HG03521 (cell line): ENCODE data around the gene SUMF1.
"Not testable (repeated sequence)": the region's sequence is repeated elsewhere in the genome, so short reads cannot be mapped to it uniquely, and the experiment has no call there.

Source experiments
- ATAC-seq: cut with Tn5 transposase; IDR thresholded peaks from one replicate; pipeline ENCODE4 v1.9.1; 2021; ENCODE audit warnings: mild to moderate bottlenecking, moderate library complexity; ENCODE audit not compliant: unreplicated experiment

The SUMF1 gene

DNA sequence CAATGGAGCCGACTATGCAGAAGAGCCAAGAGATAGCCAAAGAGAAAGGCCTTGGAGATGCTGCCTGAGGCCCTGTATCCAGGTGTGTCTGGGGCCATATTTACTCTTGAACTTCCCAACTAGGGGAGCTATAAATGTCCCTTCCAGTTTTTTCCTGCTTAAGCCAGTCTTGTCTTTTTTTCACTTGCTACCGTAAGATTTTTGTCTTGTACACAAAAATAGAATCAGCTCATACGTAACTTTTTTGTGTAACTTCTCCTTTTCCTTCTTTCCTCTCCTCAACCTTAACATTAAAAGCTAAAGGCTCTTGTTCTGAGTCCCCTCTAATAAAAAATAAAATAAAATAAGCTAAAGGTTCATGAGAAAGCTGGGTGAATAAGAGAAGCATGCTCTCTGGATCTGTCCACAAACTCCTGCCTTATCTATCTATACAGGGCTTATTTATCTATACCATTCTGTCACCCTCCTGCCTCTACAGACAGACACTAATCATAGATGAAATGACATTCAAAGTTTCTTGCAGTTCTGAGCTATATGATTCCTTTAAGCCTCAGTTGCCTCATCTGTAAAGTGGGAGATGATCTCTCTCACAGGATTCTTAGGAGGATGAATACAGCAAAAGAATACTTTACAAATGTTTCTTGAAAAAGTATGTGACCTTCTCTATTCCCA, 4.6 kb downstream of the SUMF1 start:
- no peak for ATAC-seq

DNA sequence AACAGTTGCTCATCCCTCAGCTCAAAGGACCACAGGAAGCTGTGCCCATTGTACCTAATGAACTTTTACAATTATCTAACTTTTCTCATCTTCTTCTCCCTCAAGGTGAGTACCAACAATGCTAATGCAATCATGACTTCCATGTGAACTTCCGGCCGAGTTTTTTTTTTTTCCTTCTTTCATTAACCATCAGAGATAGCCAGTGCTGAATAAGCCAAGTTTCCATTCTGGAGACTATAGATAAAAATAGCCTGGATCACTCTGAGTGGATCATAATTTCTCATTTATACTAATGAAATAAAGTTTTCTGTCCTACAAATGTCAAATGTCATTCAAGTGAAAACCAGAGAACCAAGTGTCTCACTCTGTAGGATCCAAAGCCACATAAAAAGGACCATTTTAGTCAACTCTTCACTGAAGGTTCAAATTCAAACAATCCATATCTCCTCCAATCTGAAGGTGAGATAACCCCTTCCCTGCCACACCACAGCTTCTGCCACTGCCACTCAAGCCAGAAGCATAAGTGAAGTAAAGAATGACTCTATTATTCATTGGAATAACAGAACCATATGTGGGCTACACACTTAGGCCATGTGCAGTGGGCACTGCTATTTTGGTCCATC, 5.5 kb downstream of the SUMF1 start:
- ATAC-seq = no peak

GRCh38 chr3:4460334-4460733, 6.7 kb downstream of the SUMF1 start:
- ATAC-seq = no peak

GRCh38 chr3:4458961-4459360, 8.1 kb downstream of the SUMF1 start:
- no peak for ATAC-seq

GRCh38 chr3:4456780-4457179, 10.3 kb downstream of the SUMF1 start:
- not testable (repeated sequence) for ATAC-seq

DNA sequence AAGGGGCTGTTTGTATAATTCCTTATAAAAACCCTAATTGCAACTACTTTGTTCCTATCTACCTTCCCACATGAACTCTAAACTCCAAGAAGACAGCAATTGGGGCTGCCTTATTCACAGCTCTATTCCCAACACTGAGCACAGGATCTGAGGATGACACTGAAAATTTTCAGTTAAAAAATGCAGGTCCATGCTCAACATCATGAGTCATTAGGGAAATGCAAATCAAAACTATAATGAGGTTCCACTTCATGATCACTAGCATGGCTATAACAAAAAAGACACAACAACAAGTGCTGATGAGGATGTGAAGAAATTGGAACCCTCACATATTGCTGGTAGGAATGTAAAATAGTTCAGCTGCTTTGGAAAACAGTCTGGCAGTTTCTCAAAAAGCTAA, 12.9 kb downstream of the SUMF1 start:
- ATAC-seq = no peak

DNA sequence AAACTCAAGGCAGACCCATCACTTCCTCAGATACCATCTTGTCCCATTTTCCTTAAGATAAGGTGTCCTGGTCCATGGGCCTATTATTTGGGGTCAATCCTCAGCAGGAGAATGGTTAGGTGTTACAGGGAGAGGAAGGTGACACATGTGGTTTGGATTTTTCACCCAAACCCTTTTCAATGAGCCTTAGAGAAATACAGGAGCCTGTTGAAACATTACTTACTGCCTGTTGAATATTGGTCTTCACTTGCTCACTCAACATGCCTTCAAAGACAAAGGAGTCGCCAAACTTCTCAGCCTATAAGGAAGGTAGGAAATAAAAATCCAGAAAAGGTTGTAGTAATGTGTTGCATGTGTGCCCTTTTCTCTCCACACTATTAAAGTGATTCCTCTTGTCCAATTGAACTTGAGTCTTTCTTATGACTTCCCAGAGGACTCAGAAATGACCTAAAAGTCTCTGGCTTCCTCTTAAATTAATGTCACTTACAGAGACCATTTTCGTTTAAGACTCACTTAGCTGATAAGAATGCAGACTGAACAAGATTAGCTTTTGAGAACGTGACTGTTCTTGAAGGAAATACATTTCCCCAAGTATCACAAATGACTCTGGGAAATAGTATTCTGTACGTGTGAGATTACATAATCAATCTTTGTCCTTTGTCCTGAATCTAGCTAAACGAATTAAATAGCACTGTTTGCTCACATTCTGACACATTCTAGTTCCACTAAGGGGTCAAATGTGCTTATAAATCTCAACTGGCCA, 17.8 kb downstream of the SUMF1 start:
- ATAC-seq = no peak

GRCh38 chr3:4448187-4448586, 18.9 kb downstream of the SUMF1 start:
- ATAC-seq = no peak

DNA sequence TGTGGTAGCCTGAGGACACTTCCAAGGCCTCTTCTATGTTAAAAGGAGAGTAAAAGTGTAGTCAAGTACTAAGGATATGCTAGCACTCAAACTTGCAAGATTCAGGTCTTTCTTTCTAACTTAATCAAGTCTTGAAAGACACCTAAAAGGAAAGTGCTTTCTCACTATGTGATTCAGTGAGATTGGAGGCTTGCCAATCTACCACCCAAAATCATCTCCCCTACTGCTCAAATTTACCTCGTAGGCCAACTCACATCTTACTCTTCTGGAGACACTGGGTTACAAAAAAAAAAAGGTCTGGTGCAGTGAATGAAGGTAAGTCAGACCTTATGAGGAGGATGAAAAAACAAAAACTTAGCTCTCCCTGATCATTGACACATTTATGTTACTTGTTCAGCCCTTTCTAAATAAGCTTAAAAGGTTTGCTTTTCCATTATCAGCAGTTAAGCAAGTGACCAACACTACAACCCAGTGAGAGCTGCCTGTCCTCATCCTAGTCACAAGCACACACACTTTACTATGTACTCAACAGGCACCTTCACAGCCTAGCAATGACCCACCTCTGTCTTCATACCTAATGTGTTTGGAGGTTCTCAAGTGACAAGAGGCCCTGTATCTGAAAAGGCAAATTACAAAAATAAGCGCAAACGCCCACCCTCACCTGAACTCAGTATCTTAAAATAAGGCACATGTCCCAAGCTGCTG, 19.6 kb downstream of the SUMF1 start:
- no peak for ATAC-seq

- ATAC-seq = no peak
Measured at GRCh38 chr3:4440951-4441350, 26.1 kb downstream of the SUMF1 start.

DNA sequence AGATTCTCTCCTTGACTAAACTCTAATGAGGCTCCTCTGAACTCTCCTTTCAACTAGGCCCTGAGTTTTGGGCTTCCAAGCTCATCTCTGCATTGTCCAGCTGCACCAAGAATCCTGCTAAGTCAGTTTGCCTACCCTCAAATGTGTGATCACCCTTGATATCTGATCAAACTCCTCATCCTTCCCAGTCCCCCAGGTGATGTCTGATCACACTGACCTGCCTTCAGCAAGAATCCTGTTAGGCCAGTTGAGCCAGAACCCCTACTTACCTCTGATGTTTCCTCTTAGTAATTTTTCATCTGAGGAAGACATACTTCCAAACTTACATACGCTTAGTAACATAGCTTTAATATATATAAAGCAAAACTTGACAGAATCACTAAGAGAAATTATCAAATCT, 28.8 kb downstream of the SUMF1 start:
- ATAC-seq = no peak

DNA sequence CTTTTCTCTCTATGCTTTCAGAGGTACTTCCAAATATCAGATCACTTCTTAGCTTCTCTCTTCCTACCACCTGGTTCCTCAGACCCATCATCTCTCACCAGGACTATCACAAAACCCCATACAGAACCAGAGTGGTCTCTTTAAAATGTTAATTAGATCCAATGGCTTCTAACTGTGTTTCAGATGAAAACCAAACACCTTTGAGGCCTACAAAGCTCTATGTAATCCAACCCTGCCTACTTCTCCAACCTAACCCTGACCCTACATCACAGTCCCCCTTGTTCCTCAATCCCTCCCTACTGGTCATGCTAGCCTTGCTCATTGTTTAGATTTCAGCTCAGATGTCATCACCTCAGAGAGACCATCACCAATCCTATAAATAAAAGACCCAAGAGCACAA, 34.8 kb downstream of the SUMF1 start:
- no peak for ATAC-seq

DNA sequence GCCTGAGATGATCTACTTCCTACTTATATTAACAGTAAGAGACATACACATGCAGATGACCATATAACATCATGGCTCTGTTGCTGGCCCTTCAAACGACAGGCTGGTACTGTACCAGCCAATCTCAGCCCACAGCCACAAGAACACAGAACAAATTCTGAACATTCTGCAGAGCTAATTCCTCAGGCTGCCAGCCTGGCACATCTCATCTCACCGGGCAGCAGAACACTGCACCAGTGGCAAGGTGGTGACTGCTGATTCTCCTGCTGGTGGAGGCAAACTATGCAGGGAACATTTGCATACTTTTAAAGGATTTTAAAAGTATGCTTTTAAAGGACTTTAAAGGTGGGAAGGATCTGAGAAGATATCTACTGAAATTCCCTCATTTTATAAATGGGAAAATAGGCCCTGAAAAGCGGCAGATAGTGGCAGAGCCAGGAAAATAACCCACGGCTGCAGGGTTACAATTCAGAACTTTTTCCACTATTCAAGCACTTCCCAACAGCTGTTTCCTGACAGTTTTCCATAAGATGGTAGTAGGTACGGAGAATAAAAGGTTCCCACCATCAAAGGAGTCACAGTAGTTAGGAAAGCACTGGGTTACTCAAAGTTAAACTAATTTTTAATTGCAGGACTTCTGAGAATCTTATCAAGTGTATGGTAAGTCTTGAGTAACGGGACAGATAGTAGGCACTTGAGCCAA, 37.3 kb downstream of the SUMF1 start:
- ATAC-seq = no peak

GRCh38 chr3:4426782-4427344, 40.2 kb downstream of the SUMF1 start:
- ATAC-seq = no peak

DNA sequence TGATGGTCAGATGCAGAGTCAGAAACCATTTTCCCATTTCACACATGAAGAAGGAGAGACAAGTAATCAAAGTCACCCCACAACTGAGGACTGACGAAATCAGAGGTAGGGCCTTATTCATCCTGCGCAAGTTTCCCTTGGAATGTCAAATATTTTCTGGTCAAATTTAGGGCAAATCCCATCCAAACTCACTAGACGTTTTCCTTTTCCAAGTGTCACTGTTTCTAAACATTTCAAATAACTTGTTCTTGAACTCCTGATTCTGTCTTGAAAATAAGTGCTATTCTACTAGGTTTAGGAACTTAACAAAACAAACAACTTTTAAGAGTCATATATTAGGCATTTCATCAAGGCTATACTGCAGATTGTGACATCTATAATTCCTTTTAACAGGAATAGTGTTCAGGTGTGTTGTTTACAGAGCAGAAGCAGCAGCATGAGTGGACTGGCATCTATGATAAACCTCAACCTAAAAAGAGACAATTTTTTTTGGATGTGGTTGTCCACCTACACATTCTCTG, 40.7 kb downstream of the SUMF1 start:
- no peak for ATAC-seq

GRCh38 chr3:4425707-4426106, 41.4 kb downstream of the SUMF1 start:
- ATAC-seq = no peak

DNA sequence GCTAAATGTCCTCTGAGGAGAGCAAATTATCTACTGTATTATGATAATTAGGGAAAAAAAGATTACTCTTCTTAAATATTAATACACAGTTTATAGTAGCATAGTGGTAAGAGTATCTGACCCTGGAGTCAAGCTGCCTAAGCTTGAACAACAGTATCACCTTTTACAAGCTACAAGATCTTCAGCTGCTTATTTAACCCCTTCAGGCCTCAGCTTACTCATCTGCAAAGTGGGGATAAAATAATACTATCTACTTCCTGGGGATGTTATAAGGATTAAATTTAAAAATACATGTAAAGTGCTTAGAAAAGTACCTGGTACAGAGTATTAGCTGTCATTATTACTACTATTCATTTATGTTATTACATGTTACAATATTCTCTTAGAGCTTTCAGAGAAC, 42.0 kb downstream of the SUMF1 start:
- no peak for ATAC-seq

GRCh38 chr3:4421121-4421520, 45.9 kb downstream of the SUMF1 start:
- ATAC-seq = peak; percentile 71

DNA sequence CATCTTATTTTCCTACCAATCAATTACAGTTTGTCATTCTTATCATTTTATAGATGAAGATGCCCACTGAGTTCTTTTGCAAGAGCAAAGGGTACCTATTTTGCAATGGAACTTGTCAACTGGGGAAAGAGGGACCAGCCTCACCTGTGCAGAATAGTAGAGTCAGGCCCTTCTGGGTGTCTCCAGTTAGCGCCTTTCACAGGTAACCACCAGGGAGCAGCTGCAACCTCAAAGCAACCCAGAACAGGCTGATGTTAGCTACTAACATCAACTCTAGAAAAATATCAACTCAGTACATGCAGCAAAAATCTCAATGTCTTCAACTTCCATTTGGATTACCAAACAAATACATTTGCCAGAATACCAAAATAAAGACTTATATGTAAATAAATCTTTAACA, 47.1 kb downstream of the SUMF1 start:
- ATAC-seq = no peak

DNA sequence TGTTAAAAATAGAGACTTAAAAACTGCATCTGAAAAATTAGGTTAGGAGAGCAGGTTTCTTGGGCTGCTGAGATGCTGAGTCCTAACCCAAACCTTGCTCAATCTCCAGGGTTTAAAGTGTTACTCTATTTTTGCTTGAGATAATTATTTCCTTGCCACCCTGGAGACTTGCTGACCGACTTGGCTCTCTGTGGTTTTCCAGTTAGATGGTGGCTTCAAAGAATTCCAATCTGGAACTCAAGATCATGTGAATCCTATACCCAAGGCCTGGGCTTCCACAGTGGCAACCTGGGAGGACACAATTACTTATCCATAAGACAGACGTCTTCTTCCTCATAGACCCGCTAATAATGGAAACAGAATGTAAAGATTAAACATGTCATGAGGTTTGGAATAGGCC, 47.7 kb downstream of the SUMF1 start:
- ATAC-seq = no peak
